Measurements from ENCODE around the gene RTN3.

Gene RTN3

DNA sequence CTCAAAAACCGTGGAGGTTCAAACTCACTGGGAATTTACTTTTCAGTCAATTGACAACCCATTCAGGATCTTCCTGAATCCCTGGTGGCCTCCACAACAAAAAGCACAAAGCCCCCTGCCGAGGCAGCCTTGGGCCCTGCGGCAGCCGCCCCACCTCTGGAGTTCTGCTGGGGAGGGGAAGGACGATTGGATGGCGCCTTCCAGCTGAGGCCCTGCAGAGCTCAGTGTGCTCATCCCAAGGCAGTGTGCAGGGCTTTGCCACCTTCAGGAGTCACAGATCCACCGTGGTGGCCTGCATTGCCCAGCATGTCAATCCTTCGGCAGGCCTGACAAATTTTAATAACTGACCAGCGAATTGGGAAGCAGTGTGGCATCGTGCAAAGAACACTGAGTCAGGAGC lies 79.9 kb downstream of the RTN3 start:
- TF ChIP-seq EZH2 (IDR thresholded peaks at IDR 0.05; ENCODE audit: borderline replicate concordance, low read depth, low read length, severe bottlenecking) (no peak), CTCF (IDR thresholded peaks at IDR 0.05; ENCODE audit: borderline replicate concordance, extremely low read depth, low read length, poor library complexity, severe bottlenecking) (no peak)
- DNase-seq (no peak), ATAC-seq (ENCODE audit: insufficient read depth, low read depth) (no peak; the same call in 2 of the 3 replicates)
- H2AFZ ChIP-seq (ENCODE audit: low read depth, low read length): no peak overlapping the region
- no peak overlapping the region for H3K27ac ChIP-seq (ENCODE audit: low read length)
- H3K9ac ChIP-seq (ENCODE audit: low read depth, low read length): no peak overlapping the region
- peaks cover 10% of the 10 kb centered on the region for H4K20me1 ChIP-seq (ENCODE audit: insufficient read depth, low read length)
- no peaks in the 10 kb centered on the region for H3K9me3 ChIP-seq (ENCODE audit: insufficient read depth, low read length, severe bottlenecking)
- no peaks in the 10 kb centered on the region for H3K27me3 ChIP-seq (ENCODE audit: insufficient read depth, low read length, poor library complexity)
- no peak overlapping the region for H3K4me2 ChIP-seq (ENCODE audit: insufficient read depth, low read length)
- peaks cover 5% of the 10 kb centered on the region; the same call in 1 of the 2 replicates for H3K4me1 ChIP-seq (ENCODE audit: insufficient read depth, low read length)
- no peaks in the 10 kb centered on the region for H3K79me2 ChIP-seq (ENCODE audit: insufficient read depth, low read length)
- H3K4me3 ChIP-seq (ENCODE audit: low read depth in 1 of 2, low read length in 2 of 2): no peak overlapping the region
- H3K36me3 ChIP-seq (ENCODE audit: insufficient read depth, low read length): peaks cover 67% of the 10 kb centered on the region

GRCh38 chr11:63761931-63762653 lies 80.8 kb downstream of the RTN3 start:
- Histone ChIP-seq H4K20me1 (ENCODE audit: insufficient read depth, low read length) (peaks cover 19% of the 10 kb centered on the region), H3K27ac (ENCODE audit: low read length) (no peak overlapping the region), H3K79me2 (ENCODE audit: insufficient read depth, low read length) (peaks cover 8% of the 10 kb centered on the region), H3K4me1 (ENCODE audit: insufficient read depth, low read length) (peaks cover 14% of the 10 kb centered on the region), H3K27me3 (ENCODE audit: insufficient read depth, low read length, poor library complexity) (no peaks in the 10 kb centered on the region), H3K36me3 (ENCODE audit: insufficient read depth, low read length) (peaks cover 59% of the 10 kb centered on the region), H2AFZ (ENCODE audit: low read depth, low read length) (no peak overlapping the region), H3K4me2 (ENCODE audit: insufficient read depth, low read length) (no peak overlapping the region), H3K4me3 (ENCODE audit: low read depth in 1 of 2, low read length in 2 of 2) (no peak overlapping the region), H3K9me3 (ENCODE audit: insufficient read depth, low read length, severe bottlenecking) (no peaks in the 10 kb centered on the region), H3K9ac (ENCODE audit: low read depth, low read length) (no peak overlapping the region)
- TF ChIP-seq CTCF (IDR thresholded peaks at IDR 0.05; ENCODE audit: borderline replicate concordance, extremely low read depth, low read length, poor library complexity, severe bottlenecking) (no peak), EZH2 (IDR thresholded peaks at IDR 0.05; ENCODE audit: borderline replicate concordance, low read depth, low read length, severe bottlenecking) (no peak)
- ATAC-seq (ENCODE audit: insufficient read depth, low read depth): peak; percentile 13; the same call in 1 of the 3 replicates
- no peak for DNase-seq

DNA sequence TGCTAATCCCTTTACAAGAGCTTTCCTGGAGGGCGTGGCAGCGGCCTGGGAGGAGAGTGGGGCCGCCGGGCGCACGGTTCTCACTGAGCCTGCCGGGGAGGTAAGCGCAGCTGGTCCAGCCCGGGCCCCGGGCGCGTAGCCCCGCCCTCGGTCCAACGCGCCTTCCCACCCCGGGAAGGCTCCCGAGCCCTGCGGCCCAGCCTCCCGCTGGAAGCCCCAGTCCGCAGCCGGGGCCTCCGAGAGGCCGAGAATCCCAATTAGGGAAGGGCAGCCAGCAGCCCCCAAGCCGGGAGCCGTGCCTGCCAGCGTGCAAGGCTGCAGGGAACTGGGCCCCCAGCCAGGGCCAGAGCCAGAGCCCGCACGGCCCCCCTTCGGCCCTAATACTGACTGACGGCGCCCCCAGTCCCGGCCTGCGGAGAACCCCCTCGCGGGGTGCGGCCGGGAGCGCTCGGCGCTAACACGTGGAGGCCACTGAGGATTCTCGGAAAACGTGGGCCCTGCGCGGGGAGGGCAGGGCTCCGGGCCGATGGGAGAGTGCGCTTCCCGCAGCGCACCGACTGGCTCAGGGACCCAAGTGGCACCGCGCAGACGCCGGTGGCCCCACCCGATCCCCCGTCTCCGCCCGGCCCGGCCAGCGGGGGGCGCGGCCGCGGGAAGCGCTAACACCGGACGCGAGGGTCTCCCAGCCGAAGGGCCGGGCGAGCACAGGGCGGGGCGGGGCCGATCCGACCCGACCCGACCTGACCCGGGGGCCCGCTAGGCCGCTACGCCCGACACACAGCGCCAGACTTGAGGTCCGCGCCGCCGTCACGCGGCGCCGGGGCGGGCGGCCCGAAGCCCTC lies 81.6 kb downstream of the RTN3 start:
- H2AFZ ChIP-seq (ENCODE audit: low read depth, low read length): no peak overlapping the region
- H3K4me1 ChIP-seq (ENCODE audit: insufficient read depth, low read length): peaks cover 22% of the 10 kb centered on the region
- no peaks in the 10 kb centered on the region for H3K9me3 ChIP-seq (ENCODE audit: insufficient read depth, low read length, severe bottlenecking)
- ATAC-seq (ENCODE audit: insufficient read depth, low read depth) (no peak), DNase-seq (no peak)
- TF ChIP-seq CTCF (IDR thresholded peaks at IDR 0.05; ENCODE audit: borderline replicate concordance, extremely low read depth, low read length, poor library complexity, severe bottlenecking) (no peak), EZH2 (IDR thresholded peaks at IDR 0.05; ENCODE audit: borderline replicate concordance, low read depth, low read length, severe bottlenecking) (no peak)
- no peak overlapping the region for H3K27ac ChIP-seq (ENCODE audit: low read length)
- H3K4me2 ChIP-seq (ENCODE audit: insufficient read depth, low read length): no peak overlapping the region
- H3K36me3 ChIP-seq (ENCODE audit: insufficient read depth, low read length): peaks cover 51% of the 10 kb centered on the region
- peaks cover 16% of the 10 kb centered on the region for H3K79me2 ChIP-seq (ENCODE audit: insufficient read depth, low read length)
- H3K4me3 ChIP-seq (ENCODE audit: low read depth in 1 of 2, low read length in 2 of 2): no peak overlapping the region
- H3K27me3 ChIP-seq (ENCODE audit: insufficient read depth, low read length, poor library complexity): no peaks in the 10 kb centered on the region
- H3K9ac ChIP-seq (ENCODE audit: low read depth, low read length): no peak overlapping the region
- peaks cover 27% of the 10 kb centered on the region for H4K20me1 ChIP-seq (ENCODE audit: insufficient read depth, low read length)
